Measurements from ENCODE around the gene LBH.

LBH gene

DNA sequence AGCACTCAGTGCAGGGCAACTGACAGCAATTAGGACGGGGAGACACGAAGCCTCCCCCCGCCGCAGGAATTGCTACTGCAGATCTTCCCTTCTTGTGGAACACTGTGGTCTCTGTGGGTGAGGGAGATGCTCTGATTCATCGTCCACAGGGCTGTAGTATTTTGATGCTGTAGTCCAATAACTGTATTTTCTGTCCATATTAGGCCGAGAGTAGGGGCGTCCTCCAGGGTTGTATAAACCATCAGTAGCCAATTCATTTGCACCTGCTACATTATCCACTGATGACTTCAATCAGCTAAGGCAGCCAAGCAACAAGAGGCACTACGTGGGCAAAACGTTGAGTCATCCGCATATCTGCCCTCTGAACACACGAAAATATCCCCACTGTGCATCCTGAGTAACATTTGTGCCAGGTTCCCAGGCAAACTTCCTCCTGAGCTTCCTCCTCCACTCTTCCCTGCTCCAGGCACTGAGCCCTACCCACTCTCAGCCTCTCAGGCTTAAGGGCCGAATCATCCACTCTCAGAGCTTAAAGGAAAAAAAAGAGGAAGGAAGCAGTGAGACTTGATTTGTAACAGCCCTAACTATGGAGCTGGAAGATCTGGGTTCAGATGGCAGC lies 62.1 kb downstream of the LBH start:
- TF ChIP-seq, protein P1, sequence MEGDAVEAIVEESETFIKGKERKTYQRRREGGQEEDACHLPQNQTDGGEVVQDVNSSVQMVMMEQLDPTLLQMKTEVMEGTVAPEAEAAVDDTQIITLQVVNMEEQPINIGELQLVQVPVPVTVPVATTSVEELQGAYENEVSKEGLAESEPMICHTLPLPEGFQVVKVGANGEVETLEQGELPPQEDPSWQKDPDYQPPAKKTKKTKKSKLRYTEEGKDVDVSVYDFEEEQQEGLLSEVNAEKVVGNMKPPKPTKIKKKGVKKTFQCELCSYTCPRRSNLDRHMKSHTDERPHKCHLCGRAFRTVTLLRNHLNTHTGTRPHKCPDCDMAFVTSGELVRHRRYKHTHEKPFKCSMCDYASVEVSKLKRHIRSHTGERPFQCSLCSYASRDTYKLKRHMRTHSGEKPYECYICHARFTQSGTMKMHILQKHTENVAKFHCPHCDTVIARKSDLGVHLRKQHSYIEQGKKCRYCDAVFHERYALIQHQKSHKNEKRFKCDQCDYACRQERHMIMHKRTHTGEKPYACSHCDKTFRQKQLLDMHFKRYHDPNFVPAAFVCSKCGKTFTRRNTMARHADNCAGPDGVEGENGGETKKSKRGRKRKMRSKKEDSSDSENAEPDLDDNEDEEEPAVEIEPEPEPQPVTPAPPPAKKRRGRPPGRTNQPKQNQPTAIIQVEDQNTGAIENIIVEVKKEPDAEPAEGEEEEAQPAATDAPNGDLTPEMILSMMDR (IDR thresholded peaks at IDR 0.05; ENCODE audit: insufficient read depth, low read depth, low read length, missing control alignments): no peak
- no peak overlapping the region for H3K4me3 ChIP-seq (ENCODE audit: low read length)
- DNase-seq (ENCODE audit: low read depth): peak; percentile 95

DNA sequence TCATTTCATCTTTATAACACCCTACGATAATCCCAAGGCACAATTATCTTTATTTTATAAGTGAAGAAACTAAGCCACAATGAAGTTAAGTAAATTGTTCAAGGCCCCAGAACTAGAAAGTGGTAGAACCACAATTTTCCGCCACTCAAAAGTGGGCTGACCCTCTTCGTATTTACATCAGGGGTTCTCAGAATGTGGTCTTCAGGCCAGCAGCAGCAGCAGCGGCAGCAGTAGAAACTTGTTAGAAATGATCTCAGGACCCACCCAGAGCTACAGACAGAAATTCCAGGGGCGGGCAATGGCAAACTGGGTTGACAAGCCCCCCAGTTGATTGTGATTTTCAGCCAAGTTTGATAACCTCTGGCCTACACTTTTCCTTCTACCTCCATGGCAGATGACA lies 62.8 kb downstream of the LBH start:
- TF ChIP-seq, protein P1 (IDR thresholded peaks at IDR 0.05; ENCODE audit: insufficient read depth, low read depth, low read length, missing control alignments): no peak
- H3K4me3 ChIP-seq (ENCODE audit: low read length): no peak overlapping the region
- no peak for DNase-seq (ENCODE audit: low read depth)

DNA sequence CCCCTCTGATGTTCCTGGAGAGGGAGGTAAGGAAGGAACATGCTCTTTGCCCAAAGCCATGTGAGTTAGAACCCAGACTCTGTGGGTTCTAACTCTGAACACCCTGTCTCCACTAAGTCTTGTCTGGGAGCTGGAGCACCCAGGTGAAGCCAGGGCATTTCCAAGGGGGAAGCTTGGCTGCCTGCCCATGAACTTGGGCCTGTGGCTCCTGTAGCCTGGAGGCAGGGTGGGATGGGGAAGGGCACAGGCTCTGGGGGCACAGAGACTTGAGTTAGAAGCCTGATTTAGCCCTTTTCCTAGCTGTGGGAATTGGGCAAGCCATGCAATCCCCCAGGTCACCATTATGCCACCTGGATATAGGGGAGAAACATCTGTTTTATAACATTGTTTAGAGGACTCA lies 65.2 kb downstream of the LBH start:
- no peak overlapping the region for H3K4me3 ChIP-seq (ENCODE audit: low read length)
- TF ChIP-seq, protein P1 (IDR thresholded peaks at IDR 0.05; ENCODE audit: insufficient read depth, low read depth, low read length, missing control alignments): no peak
- no peak for DNase-seq (ENCODE audit: low read depth)

DNA sequence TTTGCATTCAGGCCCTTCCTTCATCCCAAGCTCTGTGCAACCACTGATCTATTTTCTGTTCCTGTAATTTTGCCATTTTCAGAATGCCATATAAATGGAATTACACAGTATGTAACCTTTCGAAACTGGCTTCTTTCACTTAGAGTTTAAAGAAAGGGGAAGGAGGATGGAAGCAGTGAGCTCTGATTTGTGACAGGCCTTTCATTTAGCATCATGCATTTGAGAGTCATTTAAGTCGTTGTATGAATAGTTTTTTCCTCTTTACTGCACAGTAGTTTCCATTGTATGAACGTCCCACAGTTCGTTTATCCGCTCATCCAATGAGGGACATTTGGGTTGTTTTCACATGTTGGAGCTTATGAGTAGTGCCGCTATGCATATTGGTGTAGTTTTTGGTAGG lies 67.0 kb downstream of the LBH start:
- DNase-seq (ENCODE audit: low read depth): no peak
- TF ChIP-seq, protein P1 (IDR thresholded peaks at IDR 0.05; ENCODE audit: insufficient read depth, low read depth, low read length, missing control alignments): no peak
- no peak overlapping the region for H3K4me3 ChIP-seq (ENCODE audit: low read length)

DNA sequence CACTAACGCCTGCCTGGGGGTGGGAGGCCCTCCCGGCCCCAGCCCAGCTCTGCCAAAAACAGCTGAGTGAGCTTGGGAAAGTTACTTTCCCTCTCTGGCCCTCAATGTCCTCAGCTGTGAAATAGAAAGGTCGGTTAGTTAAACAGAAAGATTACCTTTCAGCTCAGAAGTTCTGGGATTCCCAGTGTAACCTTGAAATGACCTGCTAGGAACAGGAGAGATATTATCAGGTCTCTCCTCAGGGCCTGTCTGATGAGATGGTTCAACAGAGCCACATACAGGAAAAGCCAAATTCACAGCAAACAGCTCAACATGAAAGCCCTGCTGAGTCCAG lies 68.8 kb downstream of the LBH start:
- TF ChIP-seq, protein P1 (IDR thresholded peaks at IDR 0.05; ENCODE audit: insufficient read depth, low read depth, low read length, missing control alignments): no peak
- H3K4me3 ChIP-seq (ENCODE audit: low read length): no peak overlapping the region
- no peak for DNase-seq (ENCODE audit: low read depth)

DNA sequence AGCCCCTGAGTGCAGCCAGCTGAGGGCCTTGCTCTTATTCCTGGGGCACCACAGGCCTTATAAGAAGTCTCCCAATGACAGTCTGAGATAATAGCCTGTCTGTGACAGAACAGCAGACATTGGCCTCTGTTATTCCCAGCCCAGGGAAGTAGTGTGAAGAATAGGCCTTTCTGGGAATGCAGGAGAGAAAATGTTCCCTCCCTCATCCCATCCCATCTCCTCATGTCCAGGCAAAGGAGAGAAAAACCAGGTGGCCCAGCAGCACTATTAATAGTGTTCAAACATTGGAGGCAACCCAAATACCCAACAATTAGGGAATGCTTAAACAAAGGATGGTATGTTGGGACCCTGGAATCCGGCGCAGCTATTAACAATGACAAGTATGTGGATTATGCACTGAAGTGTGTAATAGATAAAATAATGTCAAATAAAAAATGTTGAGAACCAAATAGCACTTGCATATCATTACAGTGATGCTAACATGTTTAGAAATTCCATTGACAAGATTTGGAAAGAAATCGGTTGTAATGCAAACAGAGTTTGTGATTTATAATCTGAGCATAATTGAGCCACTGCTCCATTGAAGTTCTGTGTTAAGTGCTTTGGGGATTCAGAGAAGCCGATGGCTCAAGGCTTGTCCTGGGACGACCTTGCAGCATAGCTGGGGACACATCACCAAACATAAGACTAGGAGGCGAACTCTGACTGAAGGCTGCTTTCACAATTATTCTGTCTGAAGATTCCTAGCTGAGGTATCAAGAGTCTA lies 69.3 kb downstream of the LBH start:
- H3K4me3 ChIP-seq (ENCODE audit: low read length): no peak overlapping the region
- TF ChIP-seq, protein P1 (IDR thresholded peaks at IDR 0.05; ENCODE audit: insufficient read depth, low read depth, low read length, missing control alignments): no peak
- DNase-seq (ENCODE audit: low read depth): no peak

DNA sequence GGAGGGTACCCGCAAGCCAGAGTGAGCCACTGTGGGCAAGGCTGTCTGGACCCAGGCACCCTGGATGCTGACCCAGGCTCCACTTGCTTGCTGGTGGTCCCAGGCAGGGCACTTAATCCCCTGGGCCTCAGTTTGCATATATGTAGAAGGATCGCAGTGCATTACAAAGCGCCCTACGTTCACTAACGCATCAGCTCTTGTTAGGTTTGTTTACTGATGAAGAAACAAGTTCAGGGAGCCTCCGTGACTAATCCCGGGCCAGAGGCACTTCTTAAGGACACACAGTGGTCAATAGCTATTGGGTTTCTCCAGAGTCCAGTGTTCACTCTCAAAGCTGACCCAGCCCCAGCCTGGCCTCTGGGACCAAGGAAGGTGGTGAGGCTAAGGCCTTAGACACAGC lies 70.2 kb downstream of the LBH start:
- peak; percentile 34 for DNase-seq (ENCODE audit: low read depth)
- H3K4me3 ChIP-seq (ENCODE audit: low read length): no peak overlapping the region
- TF ChIP-seq, protein P1 (IDR thresholded peaks at IDR 0.05; ENCODE audit: insufficient read depth, low read depth, low read length, missing control alignments): no peak

Data from epithelial cell of esophagus (primary cell).